ENCODE data around the gene INAFM1.
A peak's percentile ranks its signal among the peaks of the same experiment; 100 is the strongest.

- TF ChIP-seq POLR2A (conservative IDR thresholded peaks at IDR 0.05) (no peak), ADNP (tag; IDR thresholded peaks at IDR 0.05) (no peak), ZBTB40 (IDR thresholded peaks at IDR 0.05) (no peak), ZBTB40 (CRISPR knock-in tag; IDR thresholded peaks at IDR 0.05) (0 out of 2 replicates have a peak, but pooled peaks have one; percentile 8), NR4A1 (CRISPR knock-in tag; IDR thresholded peaks at IDR 0.05) (no peak), NR4A1 (tag; IDR thresholded peaks at IDR 0.05) (no peak), MAFK (IDR thresholded peaks at IDR 0.05; ENCODE audit: low read length) (no peak), NFYB (IDR thresholded peaks at IDR 0.05; ENCODE audit: extremely low read depth, insufficient read length) (no peak)
Measured at GRCh38 chr19:47240556-47240955, 34.1 kb upstream of the INAFM1 start.

Measured in K562 (cell line).